Spleen (tissue), 11 donors: ENCODE results near the gene CLIP1. TPM values are rescaled to one million over a fixed set of nuclear protein-coding genes. Genes with fewer than 3 reads are reported as not detected.

ENCODE experiments used
- DNase-seq: peaks from one replicate; pipeline ENCODE4 v3.0.0-alpha.2; 2020
- H3K27ac ChIP-seq, 8 donors: fragments of 200-600 bp; sonication (generic) in 7 of 8; 1 replicate in 4 of 8; 2 replicates in 4 of 8; pipeline versions ENCODE4 v1.5.0 to v1.8.0; 2016 to 2021; ENCODE audit warnings: inconsistent platforms in 4 of 8, mild to moderate bottlenecking in 4 of 8, moderate library complexity in 1 of 8
- H3K27me3 ChIP-seq, 7 donors: fragments of 200-600 bp; sonication (generic) in 6 of 7; replicated peaks in 1 of 7; 1 replicate in 4 of 7; 2 replicates in 3 of 7; pipeline versions ENCODE4 v1.5.0 to v1.8.0; 2016 to 2021; ENCODE audit warnings: inconsistent platforms in 3 of 7, mild to moderate bottlenecking in 1 of 7
- H3K36me3 ChIP-seq, 6 donors: fragments of 200-600 bp; sonication (generic) in 5 of 6; 1 replicate in 4 of 6; 2 replicates in 2 of 6; pipeline versions ENCODE4 v1.5.0 to v1.8.0; 2016 to 2021; ENCODE audit warnings: inconsistent platforms in 2 of 6
- H3K4me1 ChIP-seq, 6 donors: fragments of 200-600 bp; sonication (generic) in 5 of 6; 1 replicate in 3 of 6; 2 replicates in 3 of 6; pipeline versions ENCODE4 v1.5.0 to v1.8.0; 2016 to 2021; ENCODE audit warnings: inconsistent platforms in 3 of 6
- H3K4me3 ChIP-seq, 8 donors: fragments of 200-600 bp; sonication (generic) in 7 of 8; 1 replicate in 4 of 8; 2 replicates in 4 of 8; pipeline versions ENCODE4 v1.5.0 to v1.8.0; 2016 to 2021; ENCODE audit warnings: inconsistent platforms in 4 of 8, mild to moderate bottlenecking in 4 of 8, moderate library complexity in 2 of 8
- H3K9me3 ChIP-seq, 8 donors: fragments of 200-600 bp; sonication (generic) in 7 of 8; 1 replicate in 4 of 8; 2 replicates in 4 of 8; pipeline versions ENCODE4 v1.5.0 to v1.8.0; 2016 to 2021; ENCODE audit warnings: inconsistent platforms in 4 of 8
- CTCF ChIP-seq, 11 experiments: fragments of 200-600 bp in 7 of 11; fragments of 450-650 bp in 4 of 11; sonication (generic) in 4 of 11; IDR thresholded peaks in 8 of 11; conservative IDR thresholded peaks in 3 of 11; 1 replicate in 7 of 11; 2 replicates in 4 of 11; pipeline versions ENCODE4 v1.4.0 to v1.8.0; 2016 to 2021; ENCODE audit warnings: antibody characterized with exemption in 11 of 11, inconsistent platforms in 4 of 11, mild to moderate bottlenecking in 1 of 11
- POLR2A ChIP-seq, 3 donors: fragments of 450-650 bp; IDR thresholded peaks; one replicate each; pipeline ENCODE4 v1.5.1; 2017; ENCODE audit warnings: antibody characterized with exemption in 3 of 3, mild to moderate bottlenecking in 1 of 3
- POLR2AphosphoS5 ChIP-seq, 3 donors: sonication (generic); formaldehyde crosslinking; IDR thresholded peaks; one replicate each; pipeline ENCODE4 v1.5.1; 2017; ENCODE audit warnings: antibody characterized with exemption in 3 of 3
- WGBS, 5 donors: extraction: QIAGEN DNeasy Blood & Tissue Kit in 3 of 5; methylation state at CpG; one replicate each; pipeline versions ENCODE4 v1.1.5 to v1.1.7; 2013 to 2018; 5-methylcytosine and 5-hydroxymethylcytosine counted together
- intact Hi-C: fragments of 100-400 bp; cut with DNase I; formaldehyde crosslinking; loops from one replicate; pipeline ENCODE4 v1.15.0; 2023; ENCODE audit warnings: low total_unique reads
- polyA plus RNA-seq, 3 donors: library from polyadenylated mRNA; stranded (reverse); fragments of 200-250 nt; gene quantifications; one replicate each; pipeline ENCODE4 v1.2.1, GENCODE V29; 2013
- total RNA-seq, 7 donors: library from RNA; depleted of rRNA in 3 of 7; stranded (reverse); fragments of >200 nt in 3 of 7; fragmentation: NEBNext Ultra II Directional in 4 of 7; extraction: Animal tissue kit (Norgen Biotek cat#: 25700) in 4 of 7; gene quantifications; one replicate each; pipeline versions ENCODE4 v1.1.0 to v1.2.1, GENCODE V29; 2016 to 2021
- donor health status: healthy with polysubstance abuse.
- donor health status: DM: no; HTN: no; CAD: no; lungs with moderate emphysema.
- donor health status: DM: no; HTN: no; CAD: no.
- donor health status: Bipolar disorder and iron deficiency.
- donor health status: healthy.
- donor health status: DM: no; HTN: no; CAD: no.
- donor health status: DM: yes; HTN: yes; CAD: no.

Gene CLIP1
- total and polyA plus RNA-seq, 10 donors = 7.8 to 80.2 (median 57.2) TPM

- H3K4me1 ChIP-seq = peaks cover 0 to 71% (median 13%) of the 10 kb centered on the region in 6 donors
- TF ChIP-seq POLR2AphosphoS5 (IDR thresholded peaks at IDR 0.05) = no peak
- H3K27me3 ChIP-seq = no peaks in the 10 kb centered on the region
- intact Hi-C loops = no loop called here
- H3K36me3 ChIP-seq = peaks cover 0 to 6% (median 0%) of the 10 kb centered on the region in 6 donors
- DNase-seq = no peak
- 94 to 100% (median 95%) methylated on average over 3 of the region's 3 CpGs for WGBS, 5 donors
- H3K27ac ChIP-seq = no peak overlapping the region
- no peak overlapping the region for H3K4me3 ChIP-seq
- H3K9me3 ChIP-seq = no peaks in the 10 kb centered on the region
These were observed 15.3 kb downstream of the CLIP1 start for GRCh38 chr12:122407208-122407607.

GRCh38 chr12:122406701-122407164 is 15.7 kb downstream of the CLIP1 start:
- Histone ChIP-seq H3K36me3 (peaks cover 0 to 6% (median 0%) of the 10 kb centered on the region in 6 donors), H3K4me3 (no peak overlapping the region), H3K9me3 (no peaks in the 10 kb centered on the region), H3K27me3 (no peaks in the 10 kb centered on the region), H3K27ac (no peak overlapping the region), H3K4me1 (peaks cover 0 to 71% (median 13%) of the 10 kb centered on the region in 6 donors)
- intact Hi-C loops = no loop called here
- WGBS, 5 donors = 77 to 93% (median 85%) methylated on average over 3 of the region's 3 CpGs
- TF ChIP-seq POLR2AphosphoS5 (IDR thresholded peaks at IDR 0.05) = no peak
- no peak for TF ChIP-seq CTCF (IDR thresholded peaks at IDR 0.05 in 8 of 11, conservative IDR thresholded peaks at IDR 0.05 in 3 of 11)
- TF ChIP-seq POLR2A (IDR thresholded peaks at IDR 0.05) = no peak
- DNase-seq = no peak

GRCh38 chr12:122403831-122404230 is 18.6 kb downstream of the CLIP1 start:
- no peaks in the 10 kb centered on the region for H3K9me3 ChIP-seq
- intact Hi-C loops = no loop called here
- DNase-seq = no peak
- H3K4me3 ChIP-seq = no peak overlapping the region
- WGBS, 5 donors = 81 to 92% (median 89%) methylated on average over 12 of the region's 12 CpGs
- no peaks in the 10 kb centered on the region for H3K27me3 ChIP-seq
- H3K27ac ChIP-seq = no peak overlapping the region
- peaks cover 0 to 6% (median 0%) of the 10 kb centered on the region in 6 donors for H3K36me3 ChIP-seq
- no peak for TF ChIP-seq CTCF (IDR thresholded peaks at IDR 0.05 in 8 of 11, conservative IDR thresholded peaks at IDR 0.05 in 3 of 11)
- TF ChIP-seq POLR2A (IDR thresholded peaks at IDR 0.05) = no peak
- TF ChIP-seq POLR2AphosphoS5 (IDR thresholded peaks at IDR 0.05) = no peak
- H3K4me1 ChIP-seq = peaks cover 10 to 77% (median 34%) of the 10 kb centered on the region in 6 donors

GRCh38 chr12:122403115-122403770 is 19.2 kb downstream of the CLIP1 start:
- 51 to 61% (median 59%) methylated on average over 6 of the region's 6 CpGs for WGBS, 5 donors
- intact Hi-C loops = no loop called here
- no peak overlapping the region for H3K4me3 ChIP-seq
- no peak for DNase-seq
- peaks cover 0 to 6% (median 0%) of the 10 kb centered on the region in 6 donors for H3K36me3 ChIP-seq
- H3K27ac ChIP-seq = no peak overlapping the region
- no peaks in the 10 kb centered on the region for H3K9me3 ChIP-seq
- H3K4me1 ChIP-seq = peaks cover 10 to 79% (median 35%) of the 10 kb centered on the region in 6 donors
- no peak for TF ChIP-seq POLR2A (IDR thresholded peaks at IDR 0.05)
- no peak for TF ChIP-seq POLR2AphosphoS5 (IDR thresholded peaks at IDR 0.05)
- TF ChIP-seq CTCF (IDR thresholded peaks at IDR 0.05 in 8 of 11, conservative IDR thresholded peaks at IDR 0.05 in 3 of 11) = no peak
- H3K27me3 ChIP-seq = no peaks in the 10 kb centered on the region
